ENCODE data around the gene UBR3. TPM values are rescaled to one million over a fixed set of nuclear protein-coding genes. Genes with fewer than 3 reads are reported as not detected.

Gene UBR3
- total and polyA plus RNA-seq, 2 donors = 19.7 to 172 TPM

DNA sequence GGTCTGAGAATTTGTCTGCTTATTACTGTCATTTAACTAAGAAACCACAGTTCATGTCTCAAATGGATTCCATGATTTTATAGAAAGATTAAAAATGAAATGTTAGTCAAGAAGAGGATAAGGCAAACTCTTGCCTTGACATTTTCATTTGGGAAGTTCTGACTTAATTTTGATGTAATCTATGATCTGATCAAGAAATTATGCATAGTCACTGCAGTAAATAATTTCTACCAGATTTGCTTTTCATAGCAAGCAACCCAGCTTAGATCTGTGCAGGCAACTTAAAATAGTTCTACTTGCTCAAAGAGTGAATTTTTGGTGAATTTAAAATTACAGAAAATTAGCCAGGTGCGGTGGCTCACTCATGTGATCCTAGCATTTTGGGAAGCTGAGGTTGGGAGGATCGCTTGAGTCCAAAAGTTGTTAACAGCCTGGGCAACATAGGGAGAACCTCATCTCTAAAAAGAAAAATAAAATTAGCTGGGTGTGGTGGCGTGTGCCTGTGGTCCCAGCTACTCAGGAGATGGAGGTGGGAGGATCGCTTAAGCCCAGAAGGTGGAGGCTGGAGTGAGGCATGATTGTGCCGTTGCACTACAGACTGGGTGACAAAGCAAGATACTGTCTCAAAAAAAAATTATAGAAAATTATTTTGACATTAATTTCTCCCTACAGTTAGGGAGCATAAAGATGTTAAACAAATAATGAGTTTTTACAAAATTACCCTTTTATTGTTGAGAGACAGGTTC lies 192.0 kb downstream of the UBR3 start:
- H3K27ac ChIP-seq (ENCODE audit: low read depth) = no peak overlapping the region
- no peak overlapping the region for H3K4me3 ChIP-seq (ENCODE audit: low read depth, low read length)
- no peaks in the 10 kb centered on the region for H3K36me3 ChIP-seq (ENCODE audit: insufficient read depth)
- H3K4me1 ChIP-seq (ENCODE audit: insufficient read depth) = peaks cover 2% of the 10 kb centered on the region
- DNase-seq (ENCODE audit: extremely low spot score) = no peak
- WGBS = 97% methylated on average over 5 of the region's 5 CpGs

DNA sequence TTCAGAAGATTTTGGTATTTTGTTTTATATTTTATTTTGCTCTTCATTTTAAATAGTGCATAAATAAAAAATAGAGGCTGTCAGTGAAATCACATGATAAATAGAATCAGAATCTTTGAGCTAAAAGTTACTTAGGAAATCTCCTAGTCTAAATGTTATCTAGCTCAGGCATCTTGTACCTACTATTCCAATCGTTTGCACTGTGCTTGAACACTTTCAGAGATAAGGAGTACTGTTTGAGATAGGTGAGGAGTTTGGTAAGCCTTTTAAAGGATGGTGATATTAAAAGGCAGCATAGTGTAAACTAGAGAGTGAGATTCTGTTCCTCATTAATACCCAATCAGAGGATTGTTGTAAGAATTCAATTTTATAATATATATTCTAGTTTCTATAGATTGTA lies 193.5 kb downstream of the UBR3 start:
- DNase-seq (ENCODE audit: extremely low spot score) = no peak
- no peaks in the 10 kb centered on the region for H3K36me3 ChIP-seq (ENCODE audit: insufficient read depth)
- 40% methylated on average over 1 of the region's 1 CpG for WGBS

DNA sequence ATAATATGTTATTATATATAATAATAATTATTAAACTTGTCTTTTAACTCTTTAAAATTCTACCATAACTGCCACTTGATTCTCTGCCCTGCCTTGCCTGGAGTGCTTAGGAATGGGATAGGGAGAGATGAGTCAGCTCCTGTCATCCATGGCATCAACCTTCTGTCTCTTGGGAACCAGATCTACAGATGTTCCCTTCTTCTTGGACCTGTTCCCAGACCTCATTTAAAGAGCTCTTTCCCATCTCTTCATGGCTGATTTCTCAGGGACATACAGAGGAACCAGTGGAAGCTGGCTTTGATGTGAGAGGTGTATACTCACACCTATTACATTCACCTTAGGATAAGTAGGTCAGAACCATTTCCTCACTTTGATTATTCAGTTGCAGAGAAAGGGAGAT lies 195.4 kb downstream of the UBR3 start:
- H3K4me3 ChIP-seq (ENCODE audit: low read depth, low read length) = no peak overlapping the region
- H3K4me1 ChIP-seq (ENCODE audit: insufficient read depth) = peaks cover 2% of the 10 kb centered on the region
- no peak for DNase-seq (ENCODE audit: extremely low spot score)
- no peaks in the 10 kb centered on the region for H3K36me3 ChIP-seq (ENCODE audit: insufficient read depth)
- H3K27ac ChIP-seq (ENCODE audit: low read depth) = no peak overlapping the region

More for the DNA sequence above, 193.5 kb downstream of the UBR3 start:
- Histone ChIP-seq H3K4me3 (ENCODE audit: low read depth, low read length) (no peak overlapping the region), H3K4me1 (ENCODE audit: insufficient read depth) (peaks cover 2% of the 10 kb centered on the region), H3K27ac (ENCODE audit: low read depth) (no peak overlapping the region)

DNA sequence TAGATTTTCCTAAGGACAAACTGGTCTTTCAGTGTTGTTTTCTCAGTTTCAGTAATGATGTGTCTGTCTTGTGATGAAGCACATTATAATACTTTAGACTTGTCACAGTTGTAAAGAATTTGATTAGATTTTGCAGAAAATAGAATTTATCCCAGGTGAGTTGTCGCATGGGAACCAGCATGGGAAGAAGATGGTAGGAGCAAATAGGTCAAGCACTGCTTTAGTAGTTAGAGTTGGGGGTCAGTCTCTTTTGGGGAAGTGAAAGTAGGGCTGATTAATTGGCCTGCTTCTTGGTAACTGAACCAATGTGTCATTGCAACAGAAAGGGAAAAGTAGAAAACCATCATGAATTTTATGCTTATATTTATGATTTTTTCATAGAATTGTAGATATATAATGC lies 197.5 kb downstream of the UBR3 start:
- Histone ChIP-seq H3K36me3 (ENCODE audit: insufficient read depth) (no peaks in the 10 kb centered on the region), H3K4me1 (ENCODE audit: insufficient read depth) (peaks cover 2% of the 10 kb centered on the region), H3K27ac (ENCODE audit: low read depth) (no peak overlapping the region), H3K4me3 (ENCODE audit: low read depth, low read length) (no peak overlapping the region)
- no peak for DNase-seq (ENCODE audit: extremely low spot score)
- 99% methylated on average over 1 of the region's 1 CpG for WGBS

DNA sequence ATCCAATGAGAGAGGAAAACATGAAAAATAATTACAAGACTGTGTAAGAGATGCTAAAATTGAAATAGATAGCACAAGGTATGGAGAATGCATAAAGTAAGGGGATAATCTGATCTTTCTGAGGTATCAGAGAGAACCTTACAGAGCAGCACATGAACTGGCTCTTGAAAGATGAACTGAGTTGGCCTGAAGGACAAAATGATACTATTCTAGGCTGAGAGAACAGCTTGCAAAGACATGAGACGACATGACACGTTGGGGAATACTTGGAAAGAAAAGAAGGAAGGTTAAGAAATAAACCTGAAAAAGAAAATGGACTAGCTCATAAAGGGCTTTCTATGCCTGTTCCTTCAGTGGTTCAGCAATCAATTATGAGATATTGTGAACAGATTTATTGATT lies 198.0 kb downstream of the UBR3 start:
- WGBS = 95% methylated on average over 2 of the region's 2 CpGs
- H3K36me3 ChIP-seq (ENCODE audit: insufficient read depth) = no peaks in the 10 kb centered on the region
- H3K27ac ChIP-seq (ENCODE audit: low read depth) = no peak overlapping the region

DNA sequence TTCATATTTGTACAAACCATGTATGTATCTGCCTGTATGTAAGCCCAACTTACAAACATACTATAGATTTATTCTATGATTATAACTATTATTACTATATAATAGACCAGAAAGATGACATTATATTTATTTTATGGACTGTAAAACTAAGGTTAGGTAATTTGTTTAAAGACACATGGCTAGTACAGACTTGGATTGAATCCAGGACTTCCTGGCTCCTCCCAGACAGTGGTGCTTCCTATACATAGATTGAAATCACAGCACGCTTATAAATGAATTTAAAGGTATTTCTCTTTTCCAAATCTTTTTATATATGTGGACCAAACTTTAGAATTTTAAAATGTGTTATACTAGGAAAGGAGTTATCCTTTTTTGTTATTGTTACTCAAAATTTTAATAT lies 199.1 kb downstream of the UBR3 start:
- Histone ChIP-seq H3K36me3 (ENCODE audit: insufficient read depth) (no peaks in the 10 kb centered on the region), H3K4me3 (ENCODE audit: low read depth, low read length) (no peak overlapping the region), H3K4me1 (ENCODE audit: insufficient read depth) (peaks cover 1% of the 10 kb centered on the region), H3K27ac (ENCODE audit: low read depth) (no peak overlapping the region)
- 90% methylated on average over 1 of the region's 1 CpG for WGBS
- no peak for DNase-seq (ENCODE audit: extremely low spot score)

More for the DNA sequence above, 198.0 kb downstream of the UBR3 start:
- no peak for DNase-seq (ENCODE audit: extremely low spot score)
- H3K4me3 ChIP-seq (ENCODE audit: low read depth, low read length) = no peak overlapping the region
- H3K4me1 ChIP-seq (ENCODE audit: insufficient read depth) = peaks cover 2% of the 10 kb centered on the region

DNA sequence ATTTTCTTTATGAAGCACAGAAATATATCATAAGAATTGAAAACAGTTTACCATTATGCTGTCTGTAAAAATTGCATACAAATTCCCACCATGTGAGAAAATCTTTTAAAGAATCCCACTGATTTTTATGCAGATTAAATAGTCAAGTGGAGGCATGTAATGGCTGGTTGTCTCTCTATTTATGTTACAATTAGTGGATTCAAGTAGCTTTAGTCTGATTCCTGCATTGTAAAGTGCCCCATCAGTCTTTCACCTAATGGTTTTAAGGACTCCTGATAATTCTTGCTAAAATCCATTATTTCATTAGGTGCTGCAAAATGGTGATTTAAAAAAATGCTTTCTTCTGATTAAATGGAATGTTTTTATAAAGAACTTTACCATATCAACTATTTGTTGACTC lies 202.3 kb downstream of the UBR3 start:
- Histone ChIP-seq H3K4me3 (ENCODE audit: low read depth, low read length) (no peak overlapping the region), H3K36me3 (ENCODE audit: insufficient read depth) (no peaks in the 10 kb centered on the region)
- DNase-seq (ENCODE audit: extremely low spot score) = no peak

DNA sequence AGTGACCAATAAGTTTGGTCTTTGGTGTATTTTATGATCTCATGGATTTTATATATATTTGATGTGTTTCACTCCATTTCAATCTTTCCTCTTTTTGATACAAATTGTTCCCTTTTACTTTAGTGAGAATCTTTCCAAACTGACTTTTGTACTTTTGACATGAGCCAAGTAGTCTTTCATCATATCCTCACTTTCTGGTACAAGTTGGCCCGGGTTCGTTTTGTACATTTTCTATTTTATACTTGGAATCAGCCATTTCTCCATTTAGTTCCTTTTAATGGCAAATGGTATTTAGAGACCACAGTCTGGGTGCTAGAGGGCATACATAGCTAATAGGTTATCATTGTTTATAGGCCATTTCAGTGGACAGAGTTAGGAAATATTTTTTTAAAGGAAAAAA lies 202.8 kb downstream of the UBR3 start:
- DNase-seq (ENCODE audit: extremely low spot score) = no peak
- H3K4me3 ChIP-seq (ENCODE audit: low read depth, low read length) = no peak overlapping the region
- 94% methylated on average over 2 of the region's 2 CpGs for WGBS
- no peak overlapping the region for H3K27ac ChIP-seq (ENCODE audit: low read depth)
- H3K4me1 ChIP-seq (ENCODE audit: insufficient read depth) = no peaks in the 10 kb centered on the region
- H3K36me3 ChIP-seq (ENCODE audit: insufficient read depth) = no peaks in the 10 kb centered on the region

More for the DNA sequence above, 202.3 kb downstream of the UBR3 start:
- Histone ChIP-seq H3K4me1 (ENCODE audit: insufficient read depth) (no peaks in the 10 kb centered on the region), H3K27ac (ENCODE audit: low read depth) (no peak overlapping the region)

DNA sequence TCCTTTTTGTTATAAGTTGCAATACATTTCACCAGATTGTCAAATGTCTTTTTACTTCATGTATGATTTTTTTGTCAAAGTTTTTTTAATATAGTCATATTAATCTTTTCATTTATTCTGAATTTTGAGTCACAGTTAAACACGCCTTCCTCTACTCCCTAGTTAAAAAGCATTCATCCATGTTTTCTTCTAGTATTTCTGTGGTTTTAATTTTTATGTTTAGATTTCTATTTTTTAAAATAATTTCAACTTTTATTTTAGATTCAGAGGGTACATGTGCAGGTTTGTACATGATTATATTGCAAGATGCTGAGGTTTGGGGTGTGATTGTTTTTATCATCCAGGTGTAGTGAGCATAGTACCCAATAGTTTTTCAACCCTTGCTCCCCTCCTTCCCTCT lies 204.0 kb downstream of the UBR3 start:
- no peaks in the 10 kb centered on the region for H3K36me3 ChIP-seq (ENCODE audit: insufficient read depth)
- no peak overlapping the region for H3K27ac ChIP-seq (ENCODE audit: low read depth)
- H3K4me1 ChIP-seq (ENCODE audit: insufficient read depth) = no peaks in the 10 kb centered on the region
- H3K4me3 ChIP-seq (ENCODE audit: low read depth, low read length) = no peak overlapping the region
- WGBS = 99% methylated on average over 1 of the region's 1 CpG
- no peak for DNase-seq (ENCODE audit: extremely low spot score)

DNA sequence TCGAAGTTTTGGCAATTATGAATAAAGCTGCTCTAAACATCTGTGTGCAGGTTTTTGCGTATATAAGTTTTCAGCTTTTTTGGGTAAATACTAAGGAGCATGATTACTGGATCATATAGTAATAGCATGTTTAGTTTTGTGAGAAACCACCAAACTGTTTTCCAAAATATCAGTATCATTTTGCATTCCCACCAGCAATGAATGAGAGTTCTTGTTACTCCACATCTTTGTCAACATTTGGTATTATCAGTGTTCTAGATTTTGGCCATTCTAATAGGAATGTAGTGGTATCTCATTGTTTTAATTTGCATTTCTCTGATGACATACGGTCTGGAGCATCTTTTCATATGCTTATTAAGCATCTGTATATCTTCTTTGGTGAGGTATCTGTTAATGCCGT lies 207.3 kb downstream of the UBR3 start:
- 74% methylated on average over 4 of the region's 4 CpGs for WGBS
- Histone ChIP-seq H3K36me3 (ENCODE audit: insufficient read depth) (no peaks in the 10 kb centered on the region), H3K27ac (ENCODE audit: low read depth) (no peak overlapping the region), H3K4me1 (ENCODE audit: insufficient read depth) (no peaks in the 10 kb centered on the region), H3K4me3 (ENCODE audit: low read depth, low read length) (no peak overlapping the region)
- DNase-seq (ENCODE audit: extremely low spot score) = no peak

DNA sequence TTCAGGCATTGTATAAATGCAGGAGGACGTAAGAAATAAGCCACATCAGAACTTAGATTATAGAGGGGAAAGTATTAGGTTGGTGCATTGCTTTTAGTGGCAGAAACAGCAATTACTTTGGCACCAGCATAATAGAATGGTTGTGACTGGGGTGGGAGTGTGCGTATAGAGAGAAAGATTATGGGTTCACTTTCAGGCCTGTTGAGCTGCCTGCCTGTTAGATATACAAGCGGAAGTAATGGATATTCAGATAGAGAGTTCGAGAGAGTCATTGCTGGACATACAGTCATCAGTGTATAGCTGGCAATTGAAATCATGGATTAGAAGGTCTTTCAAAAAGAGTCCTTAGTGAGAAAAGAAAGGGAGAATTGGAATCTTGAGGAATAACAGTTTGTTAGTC lies 211.5 kb downstream of the UBR3 start:
- 96% methylated on average over 4 of the region's 4 CpGs for WGBS
- Histone ChIP-seq H3K27ac (ENCODE audit: low read depth) (no peak overlapping the region), H3K4me3 (ENCODE audit: low read depth, low read length) (no peak overlapping the region), H3K4me1 (ENCODE audit: insufficient read depth) (no peaks in the 10 kb centered on the region), H3K36me3 (ENCODE audit: insufficient read depth) (no peaks in the 10 kb centered on the region)
- no peak for DNase-seq (ENCODE audit: extremely low spot score)

DNA sequence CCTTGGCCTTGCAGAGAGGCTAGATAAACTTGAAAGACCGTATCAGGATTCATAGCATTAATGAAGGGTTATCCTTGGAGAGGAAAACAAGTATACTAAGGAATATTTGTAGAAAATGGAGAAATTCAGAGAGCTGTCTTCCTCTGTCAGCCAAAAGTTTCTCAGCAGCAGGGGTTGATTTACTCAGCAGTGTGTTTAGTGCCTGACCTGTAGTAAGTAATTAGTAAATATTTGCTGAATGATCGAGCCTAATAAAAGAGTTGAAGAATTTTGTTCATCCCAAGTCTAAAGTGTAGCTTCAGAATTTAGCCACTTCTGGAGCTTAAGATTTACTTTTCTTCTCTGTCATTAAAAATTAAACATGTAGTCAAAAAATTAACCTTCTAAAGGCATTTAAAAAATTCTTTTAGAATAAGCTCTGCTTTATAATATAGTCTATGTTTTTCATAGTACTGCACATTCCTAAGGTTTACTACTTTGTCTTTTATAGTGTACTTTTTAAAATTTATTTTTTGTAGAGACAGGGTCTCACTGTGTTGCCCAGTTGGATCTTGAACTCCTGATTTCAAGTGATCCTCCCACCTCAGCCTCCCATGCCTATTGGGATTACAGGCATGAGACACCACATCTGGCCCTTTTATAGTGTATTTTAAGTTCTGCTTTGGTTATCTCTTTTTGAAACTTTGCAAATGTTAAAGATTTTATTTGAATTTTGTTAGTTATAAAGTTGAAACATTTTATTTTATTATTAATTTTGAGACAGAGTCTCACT lies 212.3 kb downstream of the UBR3 start:
- H3K4me1 ChIP-seq (ENCODE audit: insufficient read depth) = no peaks in the 10 kb centered on the region
- no peaks in the 10 kb centered on the region for H3K36me3 ChIP-seq (ENCODE audit: insufficient read depth)
- no peak overlapping the region for H3K27ac ChIP-seq (ENCODE audit: low read depth)
- no peak overlapping the region for H3K4me3 ChIP-seq (ENCODE audit: low read depth, low read length)
- DNase-seq (ENCODE audit: extremely low spot score) = no peak
- WGBS = 78% methylated on average over 2 of the region's 2 CpGs

DNA sequence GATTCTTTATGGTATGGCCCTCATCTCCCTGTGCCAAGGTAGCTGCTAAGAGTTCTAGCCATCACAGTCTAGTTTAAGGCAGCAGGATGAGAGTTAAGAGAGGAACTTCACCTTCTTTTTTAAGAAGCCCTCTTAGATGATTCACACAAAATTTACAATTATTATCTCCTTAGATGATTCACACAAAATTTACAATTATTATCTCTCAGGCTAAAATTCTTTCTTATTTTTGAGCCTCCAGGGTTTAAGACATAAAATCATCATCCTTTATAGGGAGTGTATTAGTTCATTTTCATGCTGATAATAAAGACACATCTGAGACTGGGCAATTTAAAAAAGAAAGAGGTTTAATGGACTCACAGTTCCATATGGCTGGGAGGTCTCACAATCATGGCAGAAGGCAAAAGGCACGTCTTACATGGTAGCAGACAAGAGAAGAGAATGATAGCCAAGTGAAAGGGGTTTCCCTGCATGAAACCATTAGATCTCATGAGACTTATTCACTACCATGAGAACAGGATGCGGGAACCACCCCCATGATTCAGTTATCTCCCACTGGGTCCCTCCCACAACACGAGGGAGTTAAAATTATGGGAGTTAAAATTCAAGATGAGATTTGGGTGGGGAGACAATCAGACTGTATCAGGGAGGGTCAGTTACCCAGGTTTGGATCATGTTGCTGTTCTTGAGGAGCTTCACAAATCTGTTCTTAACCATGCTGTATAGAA lies 217.7 kb downstream of the UBR3 start:
- H3K27ac ChIP-seq (ENCODE audit: low read depth) = no peak overlapping the region
- no peak overlapping the region for H3K4me3 ChIP-seq (ENCODE audit: low read depth, low read length)
- no peaks in the 10 kb centered on the region for H3K36me3 ChIP-seq (ENCODE audit: insufficient read depth)
- WGBS = 86% methylated on average over 3 of the region's 3 CpGs
- DNase-seq (ENCODE audit: extremely low spot score) = no peak
- no peaks in the 10 kb centered on the region for H3K4me1 ChIP-seq (ENCODE audit: insufficient read depth)
